ENCODE measurements around the gene OR2T27.
"Not testable (repeated sequence)": the region's sequence is repeated elsewhere in the genome, so short reads cannot be mapped to it uniquely, and the experiment has no call there.

Gene OR2T27

GRCh38 chr1:248639652-248640051 is 15.7 kb downstream of the OR2T27 start:
- DNase-seq, result not testable (repeated sequence)

GRCh38 chr1:248636612-248637011 is 18.7 kb downstream of the OR2T27 start:
- DNase-seq, result not testable (repeated sequence)

DNA sequence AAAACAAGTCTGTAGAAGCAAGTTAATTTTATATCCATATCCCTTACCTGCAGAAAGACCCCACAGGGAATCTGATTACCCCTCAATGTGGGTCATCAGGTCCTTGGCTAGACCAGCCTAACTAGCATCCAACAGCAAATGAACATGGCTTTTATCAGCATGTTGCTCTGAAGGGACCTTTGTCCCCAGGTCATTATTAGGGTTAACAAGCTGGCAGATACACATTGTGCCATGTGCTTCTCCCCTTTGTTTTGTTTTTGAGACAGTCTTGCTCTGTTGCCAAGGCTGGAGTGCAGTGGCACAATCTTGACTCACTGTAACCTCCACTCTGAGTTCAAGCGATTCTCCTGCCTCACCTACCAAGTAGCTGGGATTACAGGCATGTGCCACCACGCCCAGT is 20.3 kb downstream of the OR2T27 start, which contains the start of gene OR2T11:
Gene OR2T11, minus strand, starts transcription at position 101 of the 400 bp plus-strand sequence. CDS start 7,963 bp downstream, outside the sequence.
- not testable (repeated sequence) for DNase-seq

DNA sequence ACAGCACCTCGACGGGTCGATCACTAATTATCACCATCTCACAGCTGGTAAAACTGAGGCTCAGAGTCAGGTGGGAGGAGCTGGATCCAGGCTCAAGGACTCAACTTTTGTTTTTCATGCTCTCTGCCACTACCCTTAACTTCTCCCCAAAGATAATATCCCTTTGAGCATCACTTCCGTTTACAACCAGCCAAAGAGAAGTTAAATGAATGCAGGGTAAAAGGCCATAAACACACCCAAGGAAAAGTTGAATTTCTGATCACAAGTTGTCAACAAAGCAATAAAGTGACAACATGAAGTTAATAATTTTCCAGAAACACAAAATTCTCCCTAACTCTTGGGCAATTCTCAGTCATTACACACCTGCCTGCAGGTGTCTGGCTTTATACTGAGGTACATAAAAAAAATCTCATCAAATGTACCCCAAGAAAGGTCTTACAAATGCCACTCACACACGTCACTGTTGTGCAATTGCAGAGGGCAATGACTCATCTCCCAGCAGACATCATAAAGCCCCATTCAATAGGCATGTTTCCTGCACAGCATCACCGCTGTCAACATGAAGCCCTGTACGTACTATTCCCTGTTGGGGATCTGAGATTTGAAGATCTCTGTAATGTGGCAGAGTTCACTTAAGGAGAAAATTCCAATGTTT is 23.8 kb downstream of the OR2T27 start:
- DNase-seq, result no peak

- no peak for DNase-seq
These were observed 24.8 kb downstream of the OR2T27 start for GRCh38 chr1:248630551-248630950.

- no peak for DNase-seq
These were observed 27.1 kb downstream of the OR2T27 start for GRCh38 chr1:248627971-248628844.

GRCh38 chr1:248625971-248626370 is 29.4 kb downstream of the OR2T27 start:
- no peak for DNase-seq

DNA sequence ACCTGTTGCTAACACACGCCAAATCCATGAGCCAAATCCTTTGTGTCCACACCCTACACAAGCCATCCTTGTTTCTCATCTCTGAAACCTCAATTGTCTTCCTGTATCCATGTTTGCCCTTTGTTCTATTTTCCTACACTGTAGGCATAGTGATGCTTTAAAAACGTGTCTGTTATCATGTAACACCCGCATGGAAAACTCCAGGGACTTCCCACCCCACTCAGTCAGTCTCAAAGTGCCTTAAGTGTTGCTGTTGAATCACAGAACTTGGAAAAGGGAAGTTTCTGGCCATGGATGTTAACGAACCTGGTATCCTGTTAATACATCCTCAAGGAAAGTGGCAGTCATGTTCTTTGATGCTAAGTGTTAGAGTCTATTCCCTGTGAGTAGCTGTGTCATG is 30.2 kb downstream of the OR2T27 start:
- no peak for DNase-seq

DNA sequence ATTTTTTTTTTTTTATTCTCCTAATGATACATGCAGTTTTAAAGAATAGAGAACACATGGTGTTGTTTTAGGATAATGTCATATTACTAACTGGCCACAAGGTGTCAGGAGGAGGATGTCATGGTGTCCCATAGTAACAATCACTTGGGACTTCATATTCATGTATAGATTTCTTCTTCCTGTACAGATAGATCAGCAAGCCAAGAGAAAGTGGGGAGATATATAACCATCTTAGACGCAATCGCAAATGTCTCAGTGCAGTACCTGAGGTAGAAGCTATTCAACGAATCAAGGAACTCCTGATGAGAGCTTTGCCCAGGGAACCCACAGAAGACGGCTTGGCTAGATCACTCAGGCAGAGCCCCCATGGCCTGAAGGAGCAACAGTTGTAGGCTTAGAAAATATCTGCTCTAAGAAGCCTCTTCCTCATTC is 32.7 kb downstream of the OR2T27 start:
- DNase-seq, result no peak

DNA sequence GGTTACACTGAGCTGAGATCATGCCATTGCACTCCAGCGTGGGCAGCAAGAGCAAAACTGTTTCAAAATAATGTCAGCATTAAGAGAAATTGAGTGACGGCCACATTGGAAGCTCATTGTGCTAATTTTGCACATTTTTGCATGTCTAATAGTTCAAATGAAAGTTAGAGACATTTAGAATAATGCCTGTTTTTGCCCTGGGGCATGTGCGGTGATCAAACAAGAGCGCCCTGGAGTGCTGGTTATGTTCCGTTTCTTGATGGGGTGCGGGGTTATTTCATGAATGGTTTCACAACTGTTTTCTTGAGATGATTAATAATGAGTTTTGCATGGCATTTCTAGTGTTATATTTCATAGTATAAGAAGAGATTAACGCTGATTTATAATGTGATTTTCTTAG is 33.6 kb downstream of the OR2T27 start:
- DNase-seq, result no peak

DNA sequence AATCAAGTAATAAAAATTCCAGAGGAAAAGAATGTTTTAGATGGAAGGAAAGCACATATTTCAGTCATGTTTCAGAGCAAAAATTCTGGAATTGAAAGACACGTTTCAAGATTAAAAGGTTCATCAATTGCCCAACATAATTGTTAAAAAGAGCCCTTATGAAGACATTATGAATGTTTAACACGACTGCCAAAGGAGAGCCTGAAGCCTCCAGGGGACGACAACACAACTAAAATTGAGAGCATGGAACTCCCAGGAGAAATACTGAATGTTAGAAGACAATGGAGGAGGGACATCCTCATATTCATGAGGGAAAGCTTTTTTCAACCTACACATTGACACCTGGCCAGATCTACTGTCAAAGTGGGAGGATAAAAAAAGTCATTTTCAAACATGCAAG is 36.5 kb downstream of the OR2T27 start:
- no peak for DNase-seq

DNA sequence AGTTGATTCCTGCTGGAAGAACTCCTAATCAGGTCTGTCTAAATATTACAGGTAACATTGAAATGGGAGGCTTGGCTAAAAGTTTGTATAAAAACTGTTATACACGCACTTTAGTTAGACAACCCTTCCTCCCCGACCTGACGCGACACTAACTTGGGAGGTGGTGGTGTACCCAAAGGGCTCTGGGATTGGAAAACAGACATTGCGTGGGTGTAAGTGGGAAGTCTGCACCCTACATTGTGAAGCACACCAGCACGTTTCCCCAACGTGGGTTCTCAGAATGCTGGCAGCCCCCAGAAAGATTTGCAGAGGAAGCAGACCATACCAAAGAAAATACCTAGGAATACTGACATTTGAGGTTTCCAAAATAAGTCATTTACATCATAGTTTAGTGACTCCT is 37.2 kb downstream of the OR2T27 start:
- no peak for DNase-seq

GRCh38 chr1:248613742-248614141 is 41.6 kb downstream of the OR2T27 start:
- DNase-seq, result no peak

GRCh38 chr1:248611883-248612414 is 43.4 kb downstream of the OR2T27 start:
- no peak for DNase-seq

- no peak for DNase-seq
These were observed 45.0 kb downstream of the OR2T27 start for GRCh38 chr1:248610301-248610700.

All from NCI-H524 treated with DMSO at 0.1 percent for 48 hours (cell line).